ENCODE results near the gene NCAN. TPM values are rescaled to one million over a fixed set of nuclear protein-coding genes. Genes with fewer than 3 reads are reported as not detected.

The NCAN gene
- polyA plus RNA-seq, 3 donors = not detected

GRCh38 chr19:19186742-19187141 lies 25.0 kb upstream of the NCAN start:
- Histone ChIP-seq H3K4me1 (ENCODE audit: control insufficient read depth in 1 of 2, insufficient read depth in 2 of 2, low read length in 2 of 2) (peaks cover 21 to 35% of the 10 kb centered on the region in 2 donors), H3K27ac (ENCODE audit: low read depth in 1 of 2, low read length in 2 of 2) (peak overlapping the region; percentile 68 to 87), H3K79me2 (ENCODE audit: insufficient read depth, low read length) (peaks cover 50% of the 10 kb centered on the region), H2AFZ (ENCODE audit: insufficient read depth, low read depth, low read length, poor library complexity, severe bottlenecking) (no peak overlapping the region), H3K4me2 (replicated peaks; ENCODE audit: extremely low read depth, low read length, poor library complexity, severe bottlenecking) (no peak overlapping the region), H3K9ac (ENCODE audit: insufficient read depth, low read length, poor library complexity, severe bottlenecking) (no peak overlapping the region), H3K9me3 (replicated peaks in 1 of 2; ENCODE audit: control insufficient read depth in 1 of 2, insufficient read depth in 1 of 2, low read length in 2 of 2) (peaks cover 11 to 31% of the 10 kb centered on the region in 2 donors), H4K20me1 (ENCODE audit: insufficient read depth, low read length) (peaks cover 28% of the 10 kb centered on the region), H3K27me3 (ENCODE audit: control insufficient read depth in 2 of 2, insufficient read depth in 2 of 2, low read length in 2 of 2) (no peaks in the 10 kb centered on the region), H3K36me3 (replicated peaks in 1 of 2; ENCODE audit: control insufficient read depth in 1 of 2, insufficient read depth in 2 of 2, low read length in 2 of 2) (peaks cover 19 to 42% of the 10 kb centered on the region in 2 donors), H3K4me3 (replicated peaks in 1 of 3; ENCODE audit: low read depth in 2 of 3, low read length in 3 of 3) (peak overlapping the region in 1 of 3 experiments; percentile 51)
- Mint-ChIP-seq H3K36me3 (peaks cover 39 to 68% of the 10 kb centered on the region in 2 donors), H3K9me3 (peaks cover 15 to 29% (median 22%) of the 10 kb centered on the region in 7 donors), H3K4me1 (peaks cover 31% of the 10 kb centered on the region), H3K27ac (peak overlapping the region; percentile 64 to 87 (median 84)), H3K4me3 (peak overlapping the region in 1 of 2 donors; percentile 2), H3K27me3 (ENCODE audit: low read depth in 3 of 3) (peaks cover 0 to 1% (median 0%) of the 10 kb centered on the region in 3 donors)
- intact Hi-C loops (cut with micrococcal nuclease) = no loop called here
- 98% methylated on average over 14 of the region's 14 CpGs for WGBS (ENCODE audit: insufficient coverage)
- DNase-seq = no peak
- TF ChIP-seq, protein P1, sequence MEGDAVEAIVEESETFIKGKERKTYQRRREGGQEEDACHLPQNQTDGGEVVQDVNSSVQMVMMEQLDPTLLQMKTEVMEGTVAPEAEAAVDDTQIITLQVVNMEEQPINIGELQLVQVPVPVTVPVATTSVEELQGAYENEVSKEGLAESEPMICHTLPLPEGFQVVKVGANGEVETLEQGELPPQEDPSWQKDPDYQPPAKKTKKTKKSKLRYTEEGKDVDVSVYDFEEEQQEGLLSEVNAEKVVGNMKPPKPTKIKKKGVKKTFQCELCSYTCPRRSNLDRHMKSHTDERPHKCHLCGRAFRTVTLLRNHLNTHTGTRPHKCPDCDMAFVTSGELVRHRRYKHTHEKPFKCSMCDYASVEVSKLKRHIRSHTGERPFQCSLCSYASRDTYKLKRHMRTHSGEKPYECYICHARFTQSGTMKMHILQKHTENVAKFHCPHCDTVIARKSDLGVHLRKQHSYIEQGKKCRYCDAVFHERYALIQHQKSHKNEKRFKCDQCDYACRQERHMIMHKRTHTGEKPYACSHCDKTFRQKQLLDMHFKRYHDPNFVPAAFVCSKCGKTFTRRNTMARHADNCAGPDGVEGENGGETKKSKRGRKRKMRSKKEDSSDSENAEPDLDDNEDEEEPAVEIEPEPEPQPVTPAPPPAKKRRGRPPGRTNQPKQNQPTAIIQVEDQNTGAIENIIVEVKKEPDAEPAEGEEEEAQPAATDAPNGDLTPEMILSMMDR (IDR thresholded peaks at IDR 0.05) = no peak

DNA sequence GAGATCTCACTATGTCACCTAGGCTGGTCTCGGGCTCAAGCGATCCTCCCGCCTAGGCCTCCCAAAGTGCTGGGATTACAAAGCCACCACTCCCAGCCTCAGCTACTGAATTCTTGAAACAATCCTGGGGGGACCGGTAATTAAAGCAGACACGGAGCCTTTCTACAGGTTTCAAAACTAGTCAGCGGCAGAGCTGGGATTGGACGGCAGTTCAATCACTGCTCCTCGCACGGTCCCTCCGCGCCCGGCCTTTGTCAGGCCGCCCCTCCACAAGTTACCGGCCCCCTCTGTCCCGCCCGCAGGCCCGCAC lies 20.0 kb upstream of the NCAN start:
- Mint-ChIP-seq H3K27me3 (ENCODE audit: low read depth in 3 of 3) (peaks cover 0 to 1% (median 0%) of the 10 kb centered on the region in 3 donors), H3K9me3 (peaks cover 6 to 17% (median 13%) of the 10 kb centered on the region in 7 donors), H3K4me1 (peaks cover 39% of the 10 kb centered on the region), H3K27ac (peak overlapping the region; percentile 96 to 99 (median 98)), H3K4me3 (peak overlapping the region; percentile 92 to 96), H3K36me3 (peaks cover 21 to 41% of the 10 kb centered on the region in 2 donors)
- H3K27me3 ChIP-seq (ENCODE audit: control insufficient read depth in 2 of 2, insufficient read depth in 2 of 2, low read length in 2 of 2) = no peaks in the 10 kb centered on the region
- H4K20me1 ChIP-seq (ENCODE audit: insufficient read depth, low read length) = peaks cover 19% of the 10 kb centered on the region
- TF ChIP-seq, protein P1 (IDR thresholded peaks at IDR 0.05) = no peak
- H3K79me2 ChIP-seq (ENCODE audit: insufficient read depth, low read length) = peaks cover 51% of the 10 kb centered on the region
- H3K9ac ChIP-seq (ENCODE audit: insufficient read depth, low read length, poor library complexity, severe bottlenecking) = peak overlapping the region; percentile 99
- H3K4me2 ChIP-seq (replicated peaks; ENCODE audit: extremely low read depth, low read length, poor library complexity, severe bottlenecking) = peak overlapping the region; percentile 90
- WGBS (ENCODE audit: insufficient coverage) = 0% methylated on average over 11 of the region's 17 CpGs
- H3K9me3 ChIP-seq (replicated peaks in 1 of 2; ENCODE audit: control insufficient read depth in 1 of 2, insufficient read depth in 1 of 2, low read length in 2 of 2) = peaks cover 3 to 21% of the 10 kb centered on the region in 2 donors
- peak overlapping the region; percentile 100 for H3K27ac ChIP-seq (ENCODE audit: low read depth in 1 of 2, low read length in 2 of 2)
- intact Hi-C loops (cut with micrococcal nuclease) = loop anchor here (1.0 to 10.0 kb wide), 3 partner anchors 12 to 133 kb away; partner anchors contain the start of genes MAU2 (in 2 of the 2), SUGP1 (in 2 of the 2) and NR2C2AP (in 1 of the 2)
- peak overlapping the region; percentile 69 to 100 (median 85) for H3K4me3 ChIP-seq (replicated peaks in 1 of 3; ENCODE audit: low read depth in 2 of 3, low read length in 3 of 3)
- H3K4me1 ChIP-seq (ENCODE audit: control insufficient read depth in 1 of 2, insufficient read depth in 2 of 2, low read length in 2 of 2) = peaks cover 27 to 51% of the 10 kb centered on the region in 2 donors
- H2AFZ ChIP-seq (ENCODE audit: insufficient read depth, low read depth, low read length, poor library complexity, severe bottlenecking) = peak overlapping the region; percentile 97
- H3K36me3 ChIP-seq (replicated peaks in 1 of 2; ENCODE audit: control insufficient read depth in 1 of 2, insufficient read depth in 2 of 2, low read length in 2 of 2) = peaks cover 1 to 13% of the 10 kb centered on the region in 2 donors
- no peak for DNase-seq
